Measurements from ENCODE around the gene TMEM19. TPM values are rescaled to one million over a fixed set of nuclear protein-coding genes. Genes with fewer than 3 reads are reported as not detected.

TMEM19 gene
- total and polyA plus RNA-seq, 4 experiments from 2014 or later = 10.5 to 49.0 (median 21.1) TPM

- POLR2A ChIA-PET (ENCODE audit: partially characterized antibody) = interaction anchor here (0.8 to 6.8 kb wide), 20 partner anchors 8 to 1420 kb away, joined by 3 to 233 read pairs (median 6); partner anchors contain the start of genes CNOT2, RAB21, TBC1D15 and TMEM19
- Mint-ChIP-seq H3K27me3 (no peaks in the 10 kb centered on the region), H3K27ac (peak within 1 kb of the TSS; percentile 98 to 100 (median 100)), H3K36me3 (peaks cover 25 to 42% of the 10 kb centered on the region in 2 donors), H3K4me1 (peaks cover 30 to 69% (median 44%) of the 10 kb centered on the region in 4 donors), H3K9me3 (no peaks in the 10 kb centered on the region), H3K4me3 (peak within 1 kb of the TSS; percentile 97 to 100 (median 99))
- Histone ChIP-seq H3K27me3 (ENCODE audit: insufficient read depth, low read length) (no peaks in the 10 kb centered on the region), H3K4me1 (ENCODE audit: insufficient read depth, low read length) (peaks cover 41% of the 10 kb centered on the region), H3K9me3 (ENCODE audit: control insufficient read depth in 1 of 2, low read length in 2 of 2) (no peaks in the 10 kb centered on the region), H3K4me3 (ENCODE audit: low read length in 2 of 2) (peak within 1 kb of the TSS; percentile 92 to 95), H3K27ac (ENCODE audit: low read depth, low read length) (peak within 1 kb of the TSS; percentile 96), H3K36me3 (ENCODE audit: insufficient read depth, low read length) (peaks cover 12% of the 10 kb centered on the region)
- intact Hi-C loops (cut with micrococcal nuclease) = loop anchor here (1.0 to 2.0 kb wide), 7 partner anchors 23 to 1925 kb away; partner anchors contain the start of genes CNOT2, RAB21, RAB3IP and TBC1D15
- peak; percentile 95 to 98 (median 97) for DNase-seq
- CTCF ChIA-PET (ENCODE audit: partially characterized antibody) = interaction anchor here (0.7 to 5.2 kb wide), 16 partner anchors 14 to 173 kb away, joined by 3 to 60 read pairs (median 5); partner anchors contain the start of genes RAB21 and TMEM19
Measured at GRCh38 chr12:71663561-71664410, 22.1 kb upstream of the TMEM19 start, which contains the start of the genes THAP2 and ZFC3H1. Gene THAP2 (plus strand): TSS chr12:71664301. CDS start chr12:71664510, 209 bp downstream. Gene ZFC3H1 (minus strand): TSS chr12:71663848. CDS start chr12:71663610, 238 bp downstream.

DNA sequence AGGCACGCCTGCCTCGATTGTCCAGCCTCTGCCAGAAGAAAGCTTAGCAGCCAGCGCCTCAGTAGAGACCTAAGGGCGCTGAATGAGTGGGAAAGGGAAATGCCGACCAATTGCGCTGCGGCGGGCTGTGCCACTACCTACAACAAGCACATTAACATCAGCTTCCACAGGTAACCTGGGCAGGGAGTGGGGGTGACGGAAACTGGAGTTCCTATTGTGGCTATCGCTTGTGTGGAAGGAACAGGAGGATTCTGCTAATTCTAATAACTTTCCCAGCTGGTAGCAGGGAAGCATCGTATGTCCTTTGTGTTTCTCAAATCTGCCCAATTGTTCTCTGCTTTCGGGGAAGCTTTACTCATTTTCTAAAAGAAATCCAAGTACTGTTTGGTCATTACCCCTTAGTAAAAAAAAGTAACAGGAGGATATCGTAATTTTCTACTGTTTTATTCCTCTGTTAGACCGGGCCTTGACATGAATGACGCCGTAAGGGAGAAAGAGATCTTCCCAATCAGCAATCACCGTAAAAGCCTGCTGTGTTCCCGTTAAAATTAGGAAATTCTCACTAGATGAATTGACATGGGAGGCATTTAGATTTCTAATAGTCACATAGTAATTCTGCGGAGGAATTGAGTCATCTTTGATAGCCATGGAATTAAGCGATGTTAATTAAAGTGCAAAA lies 21.3 kb upstream of the TMEM19 start:
- ChIA-PET POLR2A (ENCODE audit: partially characterized antibody) (interaction anchor here (0.8 to 6.8 kb wide), 15 partner anchors 8 to 1421 kb away, joined by 3 to 233 read pairs (median 10); partner anchors contain the start of genes CNOT2, RAB21, TBC1D15 and TMEM19), CTCF (ENCODE audit: partially characterized antibody) (interaction anchor here (0.7 to 5.2 kb wide), 11 partner anchors 13 to 172 kb away, joined by 3 to 60 read pairs (median 6); partner anchors contain the start of genes RAB21 and TMEM19)
- Histone ChIP-seq H3K27me3 (ENCODE audit: insufficient read depth, low read length) (no peaks in the 10 kb centered on the region), H3K27ac (ENCODE audit: low read depth, low read length) (peak overlapping the region; percentile 96), H3K36me3 (ENCODE audit: insufficient read depth, low read length) (peaks cover 6% of the 10 kb centered on the region), H3K9me3 (ENCODE audit: control insufficient read depth in 1 of 2, low read length in 2 of 2) (no peaks in the 10 kb centered on the region), H3K4me1 (ENCODE audit: insufficient read depth, low read length) (peaks cover 40% of the 10 kb centered on the region), H3K4me3 (ENCODE audit: low read length in 2 of 2) (peak overlapping the region; percentile 92 to 95)
- peak overlapping the region; percentile 98 to 100 (median 100) for H3K27ac Mint-ChIP-seq
- intact Hi-C loops (cut with micrococcal nuclease) = loop anchor here (1.0 kb wide), 1 partner anchor 22 kb away; the partner anchor contains the start of gene TMEM19
- no peaks in the 10 kb centered on the region for H3K27me3 Mint-ChIP-seq
- DNase-seq = no peak
- peaks cover 17 to 35% of the 10 kb centered on the region in 2 donors for H3K36me3 Mint-ChIP-seq
- H3K4me1 Mint-ChIP-seq = peaks cover 25 to 61% (median 38%) of the 10 kb centered on the region in 4 donors
- H3K9me3 Mint-ChIP-seq = no peaks in the 10 kb centered on the region
- H3K4me3 Mint-ChIP-seq = peak overlapping the region; percentile 97 to 100 (median 99)

DNA sequence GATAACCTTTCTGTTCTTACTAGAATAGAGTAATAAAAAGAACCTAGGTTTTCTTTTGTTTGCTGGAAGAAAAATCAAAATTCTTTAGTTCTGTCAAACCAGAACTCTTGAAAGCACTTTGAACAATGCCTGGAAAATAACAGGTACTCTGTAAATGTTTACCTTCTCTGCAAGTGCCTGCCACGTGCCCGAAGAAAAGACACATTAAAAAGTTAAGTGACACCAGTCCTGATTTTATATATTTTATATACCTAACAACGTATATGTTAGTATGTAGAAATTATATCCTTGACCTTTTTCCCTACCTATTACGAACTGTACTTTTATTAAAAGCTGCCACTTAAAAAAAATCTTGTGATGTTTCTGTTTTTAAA lies 20.8 kb upstream of the TMEM19 start:
- DNase-seq = no peak

GRCh38 chr12:71666259-71666658 lies 19.6 kb upstream of the TMEM19 start:
- no peak overlapping the region for H3K27ac ChIP-seq (ENCODE audit: low read depth, low read length)
- no peaks in the 10 kb centered on the region for H3K9me3 ChIP-seq (ENCODE audit: control insufficient read depth in 1 of 2, low read length in 2 of 2)
- POLR2A ChIA-PET (ENCODE audit: partially characterized antibody) = interaction anchor here (6.8 kb wide), 1 partner anchor 20 kb away, joined by 233 read pairs; the partner anchor contains the start of gene TMEM19
- H3K27me3 ChIP-seq (ENCODE audit: insufficient read depth, low read length) = no peaks in the 10 kb centered on the region
- DNase-seq = no peak
- intact Hi-C loops (cut with micrococcal nuclease) = no loop called here
- CTCF ChIA-PET (ENCODE audit: partially characterized antibody) = interaction anchor here (1.0 to 1.3 kb wide), 2 partner anchors 20 to 30 kb away, joined by 3 to 4 read pairs; partner anchors contain the start of gene TMEM19
- no peak overlapping the region for H3K4me3 ChIP-seq (ENCODE audit: low read length in 2 of 2)
- H3K27me3 Mint-ChIP-seq = no peaks in the 10 kb centered on the region
- H3K4me1 ChIP-seq (ENCODE audit: insufficient read depth, low read length) = peaks cover 29% of the 10 kb centered on the region
- H3K4me1 Mint-ChIP-seq = peaks cover 25 to 53% (median 33%) of the 10 kb centered on the region in 4 donors
- H3K9me3 Mint-ChIP-seq = no peaks in the 10 kb centered on the region
- H3K36me3 Mint-ChIP-seq = peaks cover 15 to 29% of the 10 kb centered on the region in 2 donors
- H3K36me3 ChIP-seq (ENCODE audit: insufficient read depth, low read length) = no peaks in the 10 kb centered on the region
- H3K4me3 Mint-ChIP-seq = peak overlapping the region in 2 of 8 donors; percentile 23 to 54
- H3K27ac Mint-ChIP-seq = peak overlapping the region in 6 of 7 donors; percentile 36 to 100 (median 98)

More for the DNA sequence above, 20.8 kb upstream of the TMEM19 start:
- peaks cover 15 to 33% of the 10 kb centered on the region in 2 donors for H3K36me3 Mint-ChIP-seq
- peaks cover under 1% of the 10 kb centered on the region for H3K36me3 ChIP-seq (ENCODE audit: insufficient read depth, low read length)
- no peaks in the 10 kb centered on the region for H3K9me3 ChIP-seq (ENCODE audit: control insufficient read depth in 1 of 2, low read length in 2 of 2)
- H3K4me3 ChIP-seq (ENCODE audit: low read length in 2 of 2) = peak overlapping the region; percentile 92 to 95
- ChIA-PET POLR2A (ENCODE audit: partially characterized antibody) (interaction anchor here (3.0 to 6.8 kb wide), 3 partner anchors 13 to 90 kb away, joined by 17 to 233 read pairs (median 43); partner anchors contain the start of genes RAB21 and TMEM19), CTCF (ENCODE audit: partially characterized antibody) (interaction anchor here (0.7 to 3.6 kb wide), 6 partner anchors 15 to 172 kb away, joined by 3 to 27 read pairs (median 4); no protein-coding TSS in a partner anchor)
- H3K27me3 Mint-ChIP-seq = no peaks in the 10 kb centered on the region
- peak overlapping the region; percentile 96 for H3K27ac ChIP-seq (ENCODE audit: low read depth, low read length)
- peaks cover 35% of the 10 kb centered on the region for H3K4me1 ChIP-seq (ENCODE audit: insufficient read depth, low read length)
- H3K4me3 Mint-ChIP-seq = peak overlapping the region; percentile 97 to 100 (median 99)
- no peaks in the 10 kb centered on the region for H3K9me3 Mint-ChIP-seq
- intact Hi-C loops (cut with micrococcal nuclease) = no loop called here
- H3K27ac Mint-ChIP-seq = peak overlapping the region; percentile 98 to 100 (median 100)
- H3K27me3 ChIP-seq (ENCODE audit: insufficient read depth, low read length) = no peaks in the 10 kb centered on the region
- H3K4me1 Mint-ChIP-seq = peaks cover 25 to 58% (median 37%) of the 10 kb centered on the region in 4 donors

- H3K9me3 ChIP-seq (ENCODE audit: control insufficient read depth in 1 of 2, low read length in 2 of 2) = no peaks in the 10 kb centered on the region
- POLR2A ChIA-PET (ENCODE audit: partially characterized antibody) = no interaction called here
- no peak for DNase-seq
- no peaks in the 10 kb centered on the region for H3K27me3 ChIP-seq (ENCODE audit: insufficient read depth, low read length)
- intact Hi-C loops (cut with micrococcal nuclease) = no loop called here
- peaks cover 8 to 12% (median 10%) of the 10 kb centered on the region in 4 donors for H3K4me1 Mint-ChIP-seq
- H3K36me3 Mint-ChIP-seq = peaks cover 2 to 11% of the 10 kb centered on the region in 2 donors
- no peak overlapping the region for H3K4me3 ChIP-seq (ENCODE audit: low read length in 2 of 2)
- no peak overlapping the region for H3K27ac ChIP-seq (ENCODE audit: low read depth, low read length)
- H3K36me3 ChIP-seq (ENCODE audit: insufficient read depth, low read length) = no peaks in the 10 kb centered on the region
- peak overlapping the region in 1 of 7 donors; percentile 48 for H3K27ac Mint-ChIP-seq
- peaks cover 1% of the 10 kb centered on the region for H3K4me1 ChIP-seq (ENCODE audit: insufficient read depth, low read length)
- no peaks in the 10 kb centered on the region for H3K9me3 Mint-ChIP-seq
- H3K27me3 Mint-ChIP-seq = no peaks in the 10 kb centered on the region
- no peak overlapping the region for H3K4me3 Mint-ChIP-seq
- CTCF ChIA-PET (ENCODE audit: partially characterized antibody) = interaction anchor here (1.9 kb wide), 1 partner anchor 76 kb away, joined by 5 read pairs; no protein-coding TSS in a partner anchor
Measured at GRCh38 chr12:71671311-71671710, 14.6 kb upstream of the TMEM19 start.

- Mint-ChIP-seq H3K36me3 (peaks cover 2 to 15% of the 10 kb centered on the region in 2 donors), H3K27me3 (no peaks in the 10 kb centered on the region), H3K9me3 (no peaks in the 10 kb centered on the region), H3K27ac (peak overlapping the region in 1 of 7 donors; percentile 3), H3K4me1 (peaks cover 8 to 12% (median 10%) of the 10 kb centered on the region in 4 donors), H3K4me3 (no peak overlapping the region)
- no peaks in the 10 kb centered on the region for H3K36me3 ChIP-seq (ENCODE audit: insufficient read depth, low read length)
- intact Hi-C loops (cut with micrococcal nuclease) = no loop called here
- no peaks in the 10 kb centered on the region for H3K9me3 ChIP-seq (ENCODE audit: control insufficient read depth in 1 of 2, low read length in 2 of 2)
- no peaks in the 10 kb centered on the region for H3K27me3 ChIP-seq (ENCODE audit: insufficient read depth, low read length)
- H3K4me1 ChIP-seq (ENCODE audit: insufficient read depth, low read length) = no peaks in the 10 kb centered on the region
- POLR2A ChIA-PET (ENCODE audit: partially characterized antibody) = interaction anchor here (1.4 kb wide), 1 partner anchor 8 kb away, joined by 7 read pairs; the partner anchor contains the start of genes THAP2 and ZFC3H1
- CTCF ChIA-PET (ENCODE audit: partially characterized antibody) = interaction anchor here (1.9 kb wide), 1 partner anchor 75 kb away, joined by 5 read pairs; no protein-coding TSS in a partner anchor
- no peak for DNase-seq
- H3K4me3 ChIP-seq (ENCODE audit: low read length in 2 of 2) = no peak overlapping the region
- H3K27ac ChIP-seq (ENCODE audit: low read depth, low read length) = no peak overlapping the region
Measured at GRCh38 chr12:71671816-71672215, 14.1 kb upstream of the TMEM19 start.

Data from CD4-positive, alpha-beta memory T cell (primary cell).